Right ventricle myocardium inferior (tissue), 1 donor: ENCODE data around the gene GRIN2D. TPM values are rescaled to one million over a fixed set of nuclear protein-coding genes. Genes with fewer than 3 reads are reported as not detected.
A peak's percentile ranks its signal among the peaks of the same experiment; 100 is the strongest.

Experiments
- ATAC-seq: fragments of 200-7000 bp; cut with Tn5 transposase; one replicate; pipeline ENCODE4 v1.9.1; 2020; ENCODE audit warnings: mild to moderate bottlenecking, moderate library complexity
- DNase-seq: peaks from one replicate; pipeline ENCODE4 v3.0.0; 2021; ENCODE audit errors: missing footprints
- intact Hi-C: fragments of 100-400 bp; cut with DNase I; formaldehyde crosslinking; loops from one replicate; pipeline ENCODE4 v1.11.0; 2022
- long read RNA-seq: library from polyadenylated mRNA; unstranded; transcript quantifications from one replicate; pipeline ENCODE4 v2.0.0, GENCODE V29; 2021
- total RNA-seq: library from RNA; stranded (reverse); fragmentation: NEBNext Ultra II Directional; extraction: Animal tissue kit (Norgen Biotek cat#: 25700); gene quantifications from one replicate; pipeline ENCODE4 v1.2.1, GENCODE V29; 2021
- donor health status: DM: no; HTN: yes; CAD: no; lungs with severe emphysema.

GRIN2D gene
- total RNA-seq, result 0.38 TPM
- long read RNA-seq, result 0 reads

DNA sequence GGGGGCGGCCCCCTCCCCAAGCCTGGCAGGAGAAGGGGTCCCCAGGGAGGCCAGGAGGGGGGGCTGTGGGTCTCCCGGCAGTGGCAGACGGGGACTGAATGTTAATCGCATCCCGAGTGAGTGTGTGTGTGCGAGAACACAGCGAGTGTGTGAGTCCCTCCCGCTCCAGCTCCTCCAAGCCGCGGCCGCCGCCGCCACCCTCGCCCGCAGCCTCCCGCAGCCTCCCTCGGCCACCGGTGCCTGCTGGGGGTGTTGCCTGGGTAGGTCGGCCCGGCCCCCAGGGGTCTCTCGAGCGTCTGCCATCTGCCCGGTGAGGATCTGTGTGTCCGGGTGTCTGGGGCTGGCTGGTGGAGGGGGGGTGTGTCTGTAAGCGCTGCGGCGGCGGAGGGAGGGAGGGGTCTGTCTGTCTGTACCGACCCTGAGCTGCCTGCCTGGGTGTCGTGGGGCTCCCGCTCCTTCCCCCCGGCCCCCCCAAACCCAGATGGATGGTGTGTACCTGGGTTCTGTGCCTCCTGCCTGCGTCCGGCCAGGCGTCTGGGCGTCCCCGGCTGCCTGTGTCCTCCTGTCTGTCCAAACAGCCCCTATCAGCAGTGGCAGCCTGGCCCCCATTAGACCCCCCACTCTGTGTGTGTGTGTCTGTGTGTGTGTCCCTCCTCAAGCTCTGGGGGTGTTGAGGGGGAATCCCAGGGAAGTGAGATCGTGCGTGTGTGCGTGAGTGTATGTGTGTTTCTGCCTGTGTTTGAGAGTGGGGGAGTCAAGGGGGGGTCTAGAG is at the start of gene GRIN2D:
TSS of gene GRIN2D (plus strand) at position 110 of the 772 bp plus-strand sequence. CDS start 4,725 bp downstream, outside the sequence.
- intact Hi-C loops, result no loop called here
- ATAC-seq, result no peak
- DNase-seq, result no peak

DNA sequence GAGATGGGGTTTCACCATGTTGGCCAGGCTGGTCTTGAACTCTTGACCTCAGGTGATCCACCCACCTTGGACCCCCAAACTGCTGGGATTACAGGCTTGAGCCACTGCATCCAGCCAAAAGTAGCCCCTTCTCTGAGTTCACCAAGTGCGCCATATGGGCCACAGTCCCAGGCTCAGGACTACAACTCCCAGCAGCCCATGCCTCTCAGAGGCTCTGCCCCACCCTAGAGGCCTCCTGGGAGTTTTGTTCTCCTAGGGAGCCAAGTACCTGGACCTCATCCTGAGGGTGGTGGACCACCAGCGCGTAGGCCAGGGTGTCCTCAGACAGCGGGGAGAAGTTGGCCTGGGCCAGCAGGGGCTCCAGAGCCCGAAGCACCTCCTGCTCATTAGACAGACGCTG is 48.6 kb upstream of the GRIN2D start:
- intact Hi-C loops, result no loop called here
- no peak for ATAC-seq

DNA sequence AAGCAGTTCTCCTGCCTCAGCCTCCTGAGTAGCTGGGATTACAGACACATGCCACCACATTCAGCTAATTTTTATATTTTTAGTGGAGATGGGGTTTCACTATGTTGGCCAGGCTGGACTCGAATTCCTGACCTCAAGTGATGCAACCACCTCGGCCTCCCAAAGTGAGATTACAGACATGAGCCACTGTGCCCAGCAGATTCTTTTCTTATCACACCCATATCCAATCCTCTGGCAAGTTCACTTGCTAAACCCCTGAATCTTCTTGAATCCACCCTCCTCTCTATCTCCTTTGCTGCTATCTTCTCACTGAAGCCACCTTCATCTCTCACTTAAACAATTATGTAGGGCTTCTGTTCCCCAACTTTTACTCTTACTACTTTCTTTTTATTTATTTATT is 47.3 kb upstream of the GRIN2D start:
- ATAC-seq (no peak), DNase-seq (no peak)
- intact Hi-C loops, result no loop called here

More for the DNA sequence above, 48.6 kb upstream of the GRIN2D start:
- DNase-seq, result no peak

DNA sequence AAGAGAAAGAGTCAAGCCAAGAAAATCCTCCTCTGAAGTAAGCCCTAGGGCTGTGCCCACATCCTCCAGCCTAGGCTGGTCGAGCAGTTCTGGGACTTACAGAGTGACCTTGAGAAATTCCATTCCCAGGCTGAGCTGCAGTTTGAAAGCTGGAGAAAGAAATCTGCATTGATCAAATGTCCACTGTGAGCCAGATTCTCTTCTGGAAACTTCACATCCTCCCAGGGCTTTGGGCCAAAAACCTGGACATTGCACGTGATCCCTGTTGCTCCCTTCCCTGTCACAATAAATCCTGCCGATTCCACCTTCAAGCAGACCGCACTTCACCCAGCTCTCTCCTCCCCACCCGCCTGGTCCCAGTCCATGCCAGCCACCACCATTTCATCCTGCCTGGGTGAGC is 45.4 kb upstream of the GRIN2D start:
- no peak for DNase-seq
- intact Hi-C loops, result no loop called here
- ATAC-seq, result peak; percentile 49

DNA sequence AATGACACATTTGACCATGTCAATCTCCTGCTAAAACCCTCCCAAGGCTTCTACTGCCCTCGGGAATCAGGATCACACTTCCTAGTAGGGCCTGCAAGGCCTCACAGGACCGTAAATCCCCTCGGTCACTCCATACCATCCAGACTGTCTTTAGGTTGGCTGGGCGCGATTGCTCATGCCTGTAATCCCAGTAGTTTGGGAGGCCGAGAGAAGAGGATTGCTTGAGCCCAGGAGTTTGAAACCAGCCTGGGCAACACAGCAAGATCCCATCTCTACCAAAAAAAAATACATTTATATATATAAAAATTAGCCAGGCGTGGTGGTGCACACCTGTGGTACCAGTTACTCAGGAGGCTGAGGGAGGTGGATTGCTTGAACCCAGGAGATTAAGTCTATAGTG is 44.7 kb upstream of the GRIN2D start:
- intact Hi-C loops, result no loop called here
- ATAC-seq (no peak), DNase-seq (no peak)

DNA sequence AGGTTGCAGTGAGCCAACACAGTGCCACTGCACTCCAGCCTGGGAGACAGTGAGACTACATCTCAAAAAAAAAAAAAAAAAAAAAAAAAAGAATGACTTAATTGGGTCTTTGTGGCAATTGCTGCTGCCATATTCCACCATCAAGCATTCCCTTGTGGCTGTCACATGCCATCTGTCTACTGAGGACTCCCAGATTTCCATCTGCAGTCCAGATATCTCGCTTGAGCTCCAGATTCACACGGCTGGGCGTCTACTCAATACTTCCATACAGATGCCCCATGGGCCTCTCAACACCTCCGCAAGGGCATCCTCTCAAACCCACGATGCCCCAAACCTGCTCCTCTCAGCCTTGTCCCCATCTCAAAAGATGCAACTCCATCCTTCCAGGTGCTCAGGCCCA is 42.6 kb upstream of the GRIN2D start:
- DNase-seq, result no peak
- intact Hi-C loops, result no loop called here
- ATAC-seq, result no peak

DNA sequence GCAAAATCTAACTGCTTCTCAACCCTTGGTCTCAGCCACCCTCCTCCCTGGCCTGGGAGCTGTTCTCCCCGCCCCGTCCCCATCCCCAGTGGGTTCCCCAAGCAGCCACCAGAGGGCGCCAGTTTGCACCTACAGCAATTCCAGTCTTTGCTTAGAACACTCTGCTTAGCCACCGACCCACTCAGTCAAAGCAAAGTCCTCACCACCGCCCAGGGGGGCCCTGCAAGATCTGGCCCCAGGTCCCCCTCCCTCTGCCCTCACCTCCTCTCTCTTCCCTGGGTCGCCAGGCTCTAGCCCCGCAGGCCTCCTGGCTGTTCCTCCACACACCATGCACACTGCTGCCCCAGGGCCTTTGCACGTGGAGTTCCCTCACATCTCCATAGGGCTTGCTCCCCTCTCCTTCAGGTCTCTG is 42.1 kb upstream of the GRIN2D start:
- no peak for ATAC-seq
- intact Hi-C loops, result no loop called here

DNA sequence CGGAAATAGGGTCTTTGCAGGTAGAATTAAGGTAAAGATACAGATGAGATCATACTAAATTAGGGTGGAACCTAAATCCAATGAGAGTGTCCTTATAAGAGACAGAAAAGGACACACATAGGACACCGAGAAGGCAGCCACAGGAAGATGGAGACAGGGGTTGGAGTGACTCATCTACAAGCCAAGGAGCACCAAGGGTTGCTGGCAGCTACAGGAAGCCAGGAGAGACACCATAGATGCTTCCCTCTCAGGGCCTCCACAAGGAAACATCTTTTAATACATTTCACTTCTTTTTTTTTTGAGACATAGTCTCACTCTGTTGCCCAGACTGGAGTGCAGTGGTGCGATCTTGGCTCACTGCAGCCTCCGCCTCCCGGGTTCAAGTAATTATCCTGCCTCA is 39.8 kb upstream of the GRIN2D start:
- DNase-seq (no peak), ATAC-seq (no peak)
- intact Hi-C loops, result no loop called here

More for the DNA sequence above, 42.1 kb upstream of the GRIN2D start:
- peak; percentile 87 for DNase-seq

DNA sequence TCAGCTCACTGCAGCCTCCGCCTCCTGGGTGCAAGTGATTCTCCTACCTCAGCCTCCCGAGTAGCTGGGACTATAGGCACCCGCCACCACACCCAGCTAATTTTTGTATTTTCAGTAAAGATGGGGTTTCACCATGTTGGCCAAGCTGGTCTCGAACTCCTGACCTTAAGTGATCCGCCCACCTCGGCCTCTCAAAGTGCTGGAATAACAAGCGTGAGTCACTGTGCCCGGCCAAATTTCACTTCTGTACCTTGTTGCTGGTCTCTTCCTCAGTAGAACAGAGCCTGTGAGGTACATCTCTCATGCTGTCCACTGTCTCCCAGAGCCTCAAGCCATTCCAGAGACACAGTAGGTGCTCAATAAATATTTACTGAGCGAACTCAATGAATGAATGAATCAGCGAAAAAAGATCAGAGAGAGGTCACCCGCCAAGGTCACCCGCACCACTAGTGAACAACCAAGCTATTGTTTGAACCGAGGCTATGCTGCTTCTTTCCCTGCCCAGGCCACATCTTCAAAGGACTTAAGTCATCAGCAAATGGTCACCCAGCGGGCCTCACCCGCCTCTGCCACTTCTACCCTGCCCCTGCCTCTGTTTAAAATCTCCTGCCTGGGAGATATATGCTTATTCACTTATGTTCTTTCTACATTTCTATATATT is 39.0 kb upstream of the GRIN2D start:
- intact Hi-C loops, result no loop called here
- DNase-seq, result no peak
- no peak for ATAC-seq

DNA sequence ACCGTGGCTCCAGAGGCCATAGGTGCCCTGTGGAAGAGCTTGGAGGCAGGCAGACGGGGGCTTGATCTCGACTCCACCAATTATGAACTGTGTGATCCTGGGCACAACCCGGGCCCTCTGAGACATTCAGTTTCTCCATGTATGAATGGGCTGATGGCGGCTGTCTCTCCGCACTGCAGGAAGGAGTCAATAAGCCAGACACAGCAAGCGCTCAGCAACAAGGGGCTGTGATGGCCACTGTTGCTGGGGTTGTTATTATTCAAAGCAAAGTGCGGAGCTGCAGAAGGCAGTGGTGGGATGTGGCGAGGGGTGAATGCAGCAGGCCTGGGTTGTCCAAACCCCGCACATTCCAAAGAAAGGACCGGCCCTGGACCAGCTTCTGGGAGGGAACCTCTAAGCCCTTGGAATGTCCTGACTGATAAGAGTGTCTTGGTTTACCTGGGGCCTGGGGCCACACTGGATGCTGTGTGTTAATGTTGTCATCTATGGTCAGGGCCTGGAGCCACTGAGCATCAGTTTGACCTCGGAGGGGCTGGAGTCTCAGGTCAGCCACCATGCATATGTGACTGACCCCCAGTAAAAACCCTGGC is 38.0 kb upstream of the GRIN2D start:
- DNase-seq (no peak), ATAC-seq (no peak)
- intact Hi-C loops, result no loop called here

DNA sequence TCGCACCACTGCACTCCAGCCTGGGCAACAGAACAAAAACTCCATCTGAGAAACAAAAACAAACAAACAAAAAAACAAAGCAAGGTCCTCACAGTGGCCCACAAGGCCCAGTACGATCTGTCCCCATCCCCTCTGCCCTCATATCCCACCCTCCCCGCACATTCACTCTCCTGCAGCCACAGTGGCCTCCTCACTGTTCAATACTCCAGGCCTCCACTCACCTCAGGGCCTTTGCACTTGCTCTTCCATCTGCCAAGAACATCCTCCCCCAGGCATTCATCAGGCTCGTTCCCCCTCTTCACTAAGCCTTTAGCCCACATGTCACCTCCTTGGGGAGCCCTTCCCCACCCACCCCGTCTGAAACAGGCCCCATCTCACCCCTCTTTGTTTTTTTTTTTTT is 34.3 kb upstream of the GRIN2D start:
- intact Hi-C loops, result no loop called here
- no peak for ATAC-seq
- DNase-seq, result no peak

DNA sequence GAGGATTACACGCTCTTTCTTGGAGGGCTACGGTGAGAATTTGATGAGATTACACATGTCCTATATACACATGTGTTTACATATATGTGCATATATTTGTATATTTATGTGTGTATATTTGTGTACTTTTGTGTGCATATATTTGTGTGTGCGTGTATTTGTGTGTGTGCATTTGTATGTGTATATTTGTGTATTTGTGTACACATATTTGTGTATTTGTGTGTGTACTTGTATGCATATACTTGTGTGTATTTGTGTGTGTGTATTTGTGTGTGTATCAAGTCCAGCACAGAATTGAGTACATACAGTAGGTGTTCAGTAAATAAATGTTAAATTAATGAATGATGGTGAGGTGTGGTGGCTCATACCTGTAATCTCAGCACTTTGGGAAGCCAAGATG is 31.6 kb upstream of the GRIN2D start:
- intact Hi-C loops, result loop anchor here (5.0 kb wide), 1 partner anchor 35 kb away; the partner anchor contains the start of gene EMP3
- DNase-seq (no peak), ATAC-seq (no peak)

DNA sequence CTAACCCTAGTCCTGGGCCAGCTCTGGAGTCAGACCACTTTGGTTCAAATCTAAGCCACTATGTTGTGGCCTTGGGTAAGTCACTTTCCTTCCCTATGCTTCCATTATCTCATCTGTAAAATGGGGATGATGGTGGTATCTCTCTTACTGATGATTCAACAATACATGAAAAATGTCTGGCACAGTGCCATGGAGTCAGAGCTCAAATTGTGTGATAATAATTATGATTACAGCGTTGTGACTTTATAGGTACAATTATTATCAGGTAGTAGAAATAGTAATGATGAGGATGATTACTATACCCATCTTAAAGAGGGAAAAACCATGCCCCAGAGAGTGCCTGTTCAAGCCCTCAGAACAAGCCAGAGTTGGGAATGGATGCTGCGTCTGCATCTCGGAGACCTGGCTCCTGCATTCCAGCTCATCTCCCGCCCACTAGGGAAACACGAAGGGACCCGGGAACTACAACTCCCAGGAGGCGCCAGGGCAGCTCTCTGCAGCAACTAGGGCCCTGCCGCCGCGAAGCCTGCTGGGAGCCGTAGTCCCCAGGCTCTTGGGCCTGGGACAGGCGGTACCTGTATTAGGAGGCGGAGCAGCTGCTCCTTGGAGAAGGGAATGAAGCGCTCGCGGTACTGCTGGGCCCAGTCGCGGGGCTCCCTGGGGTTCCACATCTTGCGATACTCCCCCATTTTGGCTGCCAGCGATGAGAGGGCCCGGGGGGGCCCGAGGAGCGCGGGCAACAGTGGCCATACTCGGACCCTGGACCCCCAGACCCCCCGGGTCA is 30.6 kb upstream of the GRIN2D start:
- peak; percentile 98 for DNase-seq
- intact Hi-C loops, result loop anchor here (5.0 kb wide), 1 partner anchor 36 kb away; the partner anchor contains the start of gene EMP3
- peak; percentile 90 for ATAC-seq

DNA sequence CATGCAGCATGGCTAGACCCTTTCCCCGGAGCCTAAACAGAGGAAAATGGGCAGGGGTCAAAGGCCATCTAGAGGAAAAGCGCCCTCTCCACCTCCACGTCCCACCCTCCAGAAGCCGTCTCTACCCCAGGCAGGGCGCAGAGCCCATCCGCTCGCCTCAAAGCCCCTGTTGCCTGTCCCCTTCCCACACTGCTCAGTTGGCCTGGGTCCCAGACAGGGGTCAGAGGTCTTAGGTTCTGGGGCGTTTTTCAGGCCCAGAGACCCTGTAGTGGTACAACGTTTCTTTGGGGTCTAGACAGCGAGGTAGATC is 30.0 kb upstream of the GRIN2D start:
- DNase-seq, result no peak
- intact Hi-C loops, result loop anchor here (5.0 kb wide), 1 partner anchor 36 kb away; the partner anchor contains the start of gene EMP3

DNA sequence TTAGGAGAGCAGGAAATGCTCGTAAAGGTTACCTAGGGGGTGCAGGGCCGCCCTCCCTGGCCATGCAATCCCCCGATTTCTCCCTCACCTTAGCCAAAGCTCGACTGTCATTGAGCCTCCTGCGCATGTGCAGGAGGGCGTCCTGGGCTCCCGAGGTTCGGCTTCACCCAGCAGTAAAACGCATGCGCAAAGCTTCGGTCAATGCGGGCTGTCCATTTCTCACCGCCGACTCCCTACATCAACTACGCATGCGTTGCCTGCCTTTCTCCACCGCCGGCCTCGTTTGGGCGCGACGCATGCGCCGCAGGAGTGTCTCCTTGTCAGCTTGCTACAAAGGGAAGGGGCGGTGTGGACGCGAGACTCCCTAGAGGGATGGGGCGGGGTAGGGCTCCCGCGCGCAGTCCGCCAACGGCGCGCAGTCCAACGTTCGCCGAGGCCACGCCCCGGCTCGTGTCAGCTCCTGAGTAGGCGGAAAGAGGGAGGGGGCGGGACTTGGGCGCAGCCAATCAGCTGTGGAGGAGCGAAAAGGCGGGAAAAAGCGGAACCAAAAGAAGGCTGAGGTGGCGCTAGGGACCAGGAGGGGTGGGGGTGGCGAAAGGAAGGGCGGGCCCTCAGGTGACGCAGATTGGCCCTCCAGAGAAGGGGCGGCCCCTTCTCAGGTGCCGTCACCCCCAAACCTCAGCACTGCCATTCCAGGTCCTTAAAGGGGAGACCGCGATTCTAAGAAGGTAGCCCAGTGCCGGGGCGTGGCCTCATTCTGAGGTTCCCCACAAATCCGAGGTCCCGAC is 29.5 kb upstream of the GRIN2D start, which contains the start of the genes SYNGR4 and TMEM143:
TSS of gene SYNGR4 (plus strand) at position 558 of the 788 bp plus-strand sequence. CDS start 1,476 bp downstream, outside the sequence.
TSS of gene TMEM143 (minus strand) at position 131 of the 788 bp plus-strand sequence. CDS start at position 111, 20 bp downstream.
- DNase-seq (peak; percentile 99), ATAC-seq (peak; percentile 96)
- intact Hi-C loops, result loop anchor here (5.0 kb wide), 1 partner anchor 37 kb away; the partner anchor contains the start of gene EMP3

More for the DNA sequence above, 30.0 kb upstream of the GRIN2D start:
- peak; percentile 6 for ATAC-seq

DNA sequence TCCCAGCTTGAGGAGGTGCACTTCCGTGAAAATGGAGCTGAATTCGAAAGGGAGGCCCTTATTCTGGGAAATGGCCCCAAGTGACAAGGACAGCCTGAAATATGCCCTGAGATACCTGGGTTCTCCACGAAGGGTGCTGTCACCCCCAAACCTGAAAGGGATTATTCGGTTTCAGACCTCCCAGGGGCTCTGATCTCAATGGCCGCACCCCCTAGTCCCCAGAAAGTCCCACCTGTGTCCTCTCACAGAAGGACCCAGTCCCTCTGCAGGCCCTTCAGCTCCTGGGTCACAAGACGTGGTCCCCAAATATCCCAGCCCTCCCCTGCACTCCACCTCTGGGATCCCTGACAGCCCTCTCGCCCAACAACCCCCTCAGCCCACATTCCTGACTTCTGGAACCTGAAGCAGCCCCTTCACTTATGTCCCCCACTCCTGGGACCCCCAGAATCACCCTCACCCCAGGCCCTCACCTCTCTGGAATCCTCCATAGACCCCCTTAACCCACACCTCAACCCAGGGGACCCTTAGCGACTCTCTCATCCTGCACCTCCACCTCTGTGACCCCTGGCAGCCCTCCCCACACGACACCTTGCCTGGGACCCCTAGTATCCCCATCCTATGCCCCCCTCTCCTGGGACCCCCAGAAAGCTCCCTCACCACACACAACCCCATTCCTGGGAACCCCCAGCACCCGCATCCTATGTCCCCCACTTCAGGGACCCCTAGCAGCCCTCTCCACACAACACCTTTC is 28.7 kb upstream of the GRIN2D start:
- ATAC-seq (no peak), DNase-seq (no peak)
- intact Hi-C loops, result loop anchor here (5.0 kb wide), 1 partner anchor 37 kb away; the partner anchor contains the start of gene EMP3

DNA sequence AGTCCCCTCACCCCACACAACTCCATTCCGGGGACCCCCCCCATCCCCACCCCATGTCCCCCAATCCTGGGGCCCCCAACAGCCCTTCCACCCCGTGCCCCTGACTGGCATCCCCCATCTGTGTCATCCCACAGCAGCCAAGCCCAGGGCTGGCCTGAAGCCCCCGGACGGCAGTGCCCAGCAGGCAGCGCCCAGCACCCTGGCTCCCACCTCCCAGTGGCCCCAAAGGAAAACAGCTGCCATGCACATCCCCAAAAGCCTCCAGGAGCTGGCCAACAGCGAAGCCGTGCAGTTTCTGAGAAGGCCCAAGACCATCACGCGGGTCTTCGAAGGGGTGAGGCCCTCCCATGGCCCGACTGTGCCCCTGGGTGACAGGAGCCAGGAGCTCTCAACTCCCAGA is 27.9 kb upstream of the GRIN2D start:
- ATAC-seq (no peak), DNase-seq (no peak)
- intact Hi-C loops, result no loop called here
